Hematopoietic multipotent progenitor cell treated with erythropoietin and hydrocortisone succinate and interleukin-3 and kit ligand, for 17 days (in vitro differentiated cells): Measurements from ENCODE around the gene NCOA7.
A peak's percentile ranks its signal among the peaks of the same experiment; 100 is the strongest.
"Not testable (repeated sequence)": the region's sequence is repeated elsewhere in the genome, so short reads cannot be mapped to it uniquely, and the experiment has no call there.

Experiments used
- DNase-seq: peaks from one replicate; pipeline ENCODE4 v3.0.0-alpha.2; 2015; ENCODE audit warnings: low spot score

The NCOA7 gene

GRCh38 chr6:125950293-125950692 lies 159.5 kb downstream of the NCOA7 start:
- no peak for DNase-seq

GRCh38 chr6:125950716-125951115 lies 160.0 kb downstream of the NCOA7 start:
- not testable (repeated sequence) for DNase-seq

- DNase-seq, result no peak
Measured at GRCh38 chr6:125951323-125951722, 160.6 kb downstream of the NCOA7 start.

GRCh38 chr6:125952764-125953501 lies 162.2 kb downstream of the NCOA7 start:
- DNase-seq, result peak; percentile 67

GRCh38 chr6:125953502-125953875 lies 162.7 kb downstream of the NCOA7 start:
- no peak for DNase-seq

- DNase-seq, result no peak
Measured at GRCh38 chr6:125954735-125955339, 164.1 kb downstream of the NCOA7 start.

GRCh38 chr6:125955973-125956372 lies 165.2 kb downstream of the NCOA7 start:
- no peak for DNase-seq

GRCh38 chr6:125956506-125957390 lies 166.0 kb downstream of the NCOA7 start, which contains the start of gene HINT3:
Gene HINT3 (plus strand): TSS chr6:125956770. CDS start chr6:125956978, 208 bp downstream.
- peak; percentile 99 for DNase-seq

- DNase-seq, result no peak
Measured at GRCh38 chr6:125957391-125957693, 166.6 kb downstream of the NCOA7 start.

- DNase-seq, result peak; percentile 66
Measured at GRCh38 chr6:125957845-125958244, 167.1 kb downstream of the NCOA7 start.

GRCh38 chr6:125959041-125959440 lies 168.3 kb downstream of the NCOA7 start:
- DNase-seq, result no peak

- no peak for DNase-seq
Measured at GRCh38 chr6:125961117-125961516, 170.4 kb downstream of the NCOA7 start.

GRCh38 chr6:125962900-125963497 lies 172.2 kb downstream of the NCOA7 start:
- DNase-seq, result no peak

GRCh38 chr6:125963817-125964216 lies 173.1 kb downstream of the NCOA7 start:
- DNase-seq, result peak; percentile 57

- DNase-seq, result no peak
Measured at GRCh38 chr6:125966569-125966968, 175.8 kb downstream of the NCOA7 start.

- DNase-seq, result no peak
Measured at GRCh38 chr6:125968493-125968892, 177.7 kb downstream of the NCOA7 start.

- DNase-seq, result no peak
Measured at GRCh38 chr6:125970760-125971159, 180.0 kb downstream of the NCOA7 start.

- not testable (repeated sequence) for DNase-seq
Measured at GRCh38 chr6:125972478-125972877, 181.7 kb downstream of the NCOA7 start.

- DNase-seq, result peak; percentile 79
Measured at GRCh38 chr6:125974214-125974866, 183.6 kb downstream of the NCOA7 start.

- DNase-seq, result no peak
Measured at GRCh38 chr6:125979101-125979500, 188.3 kb downstream of the NCOA7 start.
